Measurements from ENCODE around the gene C3orf49.

DNA sequence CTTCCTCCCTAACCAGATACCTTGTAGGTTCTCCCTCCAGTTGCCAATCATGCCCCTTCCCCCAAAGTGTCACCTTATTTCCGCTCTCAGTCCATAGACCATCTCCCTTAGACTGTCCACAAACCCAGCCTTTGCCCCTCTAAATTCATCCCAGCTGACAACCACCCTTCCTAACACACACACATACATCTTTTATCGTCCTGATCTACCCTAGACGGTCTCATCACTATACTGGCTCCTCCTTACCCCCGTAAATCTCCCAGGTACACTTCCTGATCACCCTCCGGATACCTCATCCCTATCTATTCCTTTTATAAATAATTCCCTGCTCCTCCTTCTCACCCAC, 43.7 kb downstream of the C3orf49 start:
- TF ChIP-seq, protein P1, sequence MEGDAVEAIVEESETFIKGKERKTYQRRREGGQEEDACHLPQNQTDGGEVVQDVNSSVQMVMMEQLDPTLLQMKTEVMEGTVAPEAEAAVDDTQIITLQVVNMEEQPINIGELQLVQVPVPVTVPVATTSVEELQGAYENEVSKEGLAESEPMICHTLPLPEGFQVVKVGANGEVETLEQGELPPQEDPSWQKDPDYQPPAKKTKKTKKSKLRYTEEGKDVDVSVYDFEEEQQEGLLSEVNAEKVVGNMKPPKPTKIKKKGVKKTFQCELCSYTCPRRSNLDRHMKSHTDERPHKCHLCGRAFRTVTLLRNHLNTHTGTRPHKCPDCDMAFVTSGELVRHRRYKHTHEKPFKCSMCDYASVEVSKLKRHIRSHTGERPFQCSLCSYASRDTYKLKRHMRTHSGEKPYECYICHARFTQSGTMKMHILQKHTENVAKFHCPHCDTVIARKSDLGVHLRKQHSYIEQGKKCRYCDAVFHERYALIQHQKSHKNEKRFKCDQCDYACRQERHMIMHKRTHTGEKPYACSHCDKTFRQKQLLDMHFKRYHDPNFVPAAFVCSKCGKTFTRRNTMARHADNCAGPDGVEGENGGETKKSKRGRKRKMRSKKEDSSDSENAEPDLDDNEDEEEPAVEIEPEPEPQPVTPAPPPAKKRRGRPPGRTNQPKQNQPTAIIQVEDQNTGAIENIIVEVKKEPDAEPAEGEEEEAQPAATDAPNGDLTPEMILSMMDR (conservative IDR thresholded peaks at IDR 0.05; ENCODE audit: low read depth, low read length), result no peak
- no peak for TF ChIP-seq EZH2phosphoT487 (IDR thresholded peaks at IDR 0.05; ENCODE audit: borderline replicate concordance, low read length)
- no peak for TF ChIP-seq EZH2 (IDR thresholded peaks at IDR 0.05; ENCODE audit: low read length, unreplicated experiment)

Measured in PC-3 (cell line).